NT2/D1 (cell line): ENCODE measurements around the gene EPB41.

Experiments used
- DNase-seq: peaks from one replicate; pipeline ENCODE4 v3.0.0-alpha.2; 2011; ENCODE audit warnings: low read depth, low spot score
- H3K27me3 ChIP-seq: 2 replicates; pipeline ENCODE4 v1.6.0; 2011; ENCODE audit warnings: mild to moderate bottlenecking; ENCODE audit not compliant: insufficient read length, insufficient read depth
- H3K36me3 ChIP-seq: 2 replicates; pipeline ENCODE4 v1.6.1; 2011; ENCODE audit warnings: mild to moderate bottlenecking, low read length, mixed read lengths; ENCODE audit not compliant: insufficient read depth, insufficient read length
- H3K4me1 ChIP-seq: 2 replicates; pipeline ENCODE4 v1.5.1; 2011; ENCODE audit not compliant: insufficient read depth, insufficient read length
- H3K4me3 ChIP-seq: 2 replicates; pipeline ENCODE4 v1.5.1; 2011; ENCODE audit warnings: low read depth; ENCODE audit not compliant: insufficient read length
- H3K9ac ChIP-seq: 2 replicates; pipeline ENCODE4 v1.6.0; 2011; ENCODE audit warnings: low read depth; ENCODE audit not compliant: insufficient read length
- H3K9me3 ChIP-seq: 2 replicates; pipeline ENCODE4 v1.5.1; 2011; ENCODE audit warnings: mild to moderate bottlenecking, low read length; ENCODE audit not compliant: insufficient read depth
- SUZ12 ChIP-seq: IDR thresholded peaks from 2 replicates; pipeline ENCODE4 v1.6.1; 2011; ENCODE audit not compliant: insufficient read length, insufficient read depth; ENCODE audit errors: extremely low read depth
- YY1 ChIP-seq: IDR thresholded peaks from 2 replicates; pipeline ENCODE4 v1.6.1; 2011; ENCODE audit not compliant: insufficient read length, insufficient read depth
- ZNF274 ChIP-seq: IDR thresholded peaks from 2 replicates; pipeline ENCODE4 v1.6.1; 2011; ENCODE audit warnings: mild to moderate bottlenecking, low read depth, low read length

Gene EPB41

GRCh38 chr1:28971980-28972771, 57.8 kb downstream of the EPB41 start:
- no peak overlapping the region for H3K9ac ChIP-seq
- H3K27me3 ChIP-seq: no peaks in the 10 kb centered on the region
- H3K4me1 ChIP-seq: no peaks in the 10 kb centered on the region
- TF ChIP-seq YY1: no peak
- no peak for TF ChIP-seq ZNF274
- no peak for TF ChIP-seq SUZ12
- no peak for DNase-seq
- H3K4me3 ChIP-seq: no peak overlapping the region
- no peaks in the 10 kb centered on the region for H3K36me3 ChIP-seq
- no peaks in the 10 kb centered on the region for H3K9me3 ChIP-seq

DNA sequence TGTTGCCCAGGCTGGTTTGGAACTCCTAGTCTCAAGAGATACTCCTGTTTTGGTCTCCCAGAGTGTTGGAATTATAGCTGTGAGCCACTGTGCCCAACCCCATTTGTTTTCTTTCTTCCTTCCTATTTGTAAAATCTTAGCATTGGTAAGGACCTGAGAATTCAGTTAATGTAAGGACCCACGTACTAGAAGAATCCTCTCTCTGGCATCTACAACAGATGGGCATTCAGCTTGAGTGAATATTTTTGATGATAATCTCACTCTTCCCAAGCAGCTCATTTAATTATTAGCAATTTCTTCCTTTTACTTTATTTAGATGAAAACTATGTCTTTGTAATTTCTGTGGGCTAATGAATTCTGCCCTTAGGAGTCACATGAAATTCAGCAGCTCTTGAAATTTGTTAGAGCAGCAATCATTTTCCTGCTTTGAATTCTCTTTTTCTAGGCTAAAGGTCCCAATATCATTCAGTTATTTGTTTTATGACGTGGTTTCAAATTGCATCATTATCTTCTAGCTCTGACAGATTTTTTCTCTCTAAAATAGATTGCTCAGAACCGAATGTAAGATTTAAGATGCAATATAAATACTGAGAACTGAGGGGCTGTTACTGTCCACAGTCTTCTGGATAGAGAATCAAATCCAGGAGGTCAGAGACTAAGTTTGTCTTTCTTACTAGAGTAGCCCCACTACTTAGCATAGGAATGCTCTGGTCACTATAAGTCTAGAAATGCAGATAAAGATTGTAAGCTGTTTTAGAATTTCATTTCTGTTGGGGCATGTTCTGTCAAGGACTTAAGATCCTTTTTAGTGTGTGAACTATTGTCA, 59.4 kb downstream of the EPB41 start:
- Histone ChIP-seq H3K36me3 (no peaks in the 10 kb centered on the region), H3K9me3 (no peaks in the 10 kb centered on the region), H3K27me3 (no peaks in the 10 kb centered on the region), H3K4me1 (no peaks in the 10 kb centered on the region), H3K4me3 (no peak overlapping the region), H3K9ac (no peak overlapping the region)
- DNase-seq: no peak
- no peak for TF ChIP-seq ZNF274
- TF ChIP-seq YY1: no peak
- no peak for TF ChIP-seq SUZ12

DNA sequence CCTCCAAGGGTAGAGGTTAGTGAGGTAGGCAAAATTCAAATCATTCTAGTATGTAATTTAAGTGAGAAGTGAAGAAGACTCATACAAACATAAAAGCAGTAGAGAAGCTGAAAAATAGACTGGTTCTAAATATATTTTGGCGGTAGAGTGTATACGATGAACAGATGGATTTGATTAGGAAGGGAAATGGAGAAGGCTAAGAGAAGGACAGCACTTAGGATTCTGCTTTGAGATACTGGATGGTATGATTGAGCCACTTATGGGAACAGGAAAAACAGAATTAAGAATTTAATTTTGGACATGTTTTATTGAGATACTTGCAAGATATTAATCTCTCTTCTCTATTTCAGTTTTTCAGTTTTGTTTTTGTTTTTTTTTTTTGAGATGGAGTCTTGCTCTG, 60.1 kb downstream of the EPB41 start:
- no peaks in the 10 kb centered on the region for H3K27me3 ChIP-seq
- no peaks in the 10 kb centered on the region for H3K9me3 ChIP-seq
- no peak for TF ChIP-seq SUZ12
- no peaks in the 10 kb centered on the region for H3K36me3 ChIP-seq
- DNase-seq: no peak
- H3K4me3 ChIP-seq: no peak overlapping the region
- H3K9ac ChIP-seq: no peak overlapping the region
- no peaks in the 10 kb centered on the region for H3K4me1 ChIP-seq

- Histone ChIP-seq H3K4me3 (no peak overlapping the region), H3K9ac (no peak overlapping the region), H3K27me3 (no peaks in the 10 kb centered on the region), H3K4me1 (no peaks in the 10 kb centered on the region), H3K9me3 (no peaks in the 10 kb centered on the region), H3K36me3 (no peaks in the 10 kb centered on the region)
- no peak for DNase-seq
- TF ChIP-seq SUZ12: no peak
- TF ChIP-seq ZNF274: no peak
- TF ChIP-seq YY1: no peak
Observed at GRCh38 chr1:28976248-28976647, 61.9 kb downstream of the EPB41 start.

DNA sequence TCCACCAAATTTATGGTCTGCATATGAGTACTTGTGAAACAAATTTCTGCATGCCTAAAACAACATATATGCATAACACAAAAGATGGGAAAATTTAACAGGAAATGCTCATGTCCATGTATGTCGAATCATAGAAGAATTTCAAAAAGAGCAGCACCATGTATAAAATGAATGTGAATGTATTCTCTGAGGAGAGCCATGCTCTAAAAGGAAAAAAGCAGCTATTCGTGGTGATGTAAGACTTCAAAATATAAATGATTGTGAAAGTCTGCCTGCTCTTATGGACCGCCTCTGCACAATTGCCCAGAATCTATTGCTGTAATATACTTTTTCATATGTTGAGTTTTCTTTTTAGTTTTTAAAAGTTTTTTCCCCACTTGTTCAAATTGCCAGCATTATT, 66.8 kb downstream of the EPB41 start:
- Histone ChIP-seq H3K9ac (no peak overlapping the region), H3K9me3 (peaks cover 12% of the 10 kb centered on the region), H3K4me3 (no peak overlapping the region), H3K27me3 (no peaks in the 10 kb centered on the region), H3K4me1 (no peaks in the 10 kb centered on the region), H3K36me3 (no peaks in the 10 kb centered on the region)
- no peak for DNase-seq
- no peak for TF ChIP-seq SUZ12
- no peak for TF ChIP-seq YY1
- TF ChIP-seq ZNF274: no peak

GRCh38 chr1:28982198-28982597, 67.8 kb downstream of the EPB41 start:
- no peak overlapping the region for H3K4me3 ChIP-seq
- no peaks in the 10 kb centered on the region for H3K27me3 ChIP-seq
- no peak for DNase-seq
- no peaks in the 10 kb centered on the region for H3K36me3 ChIP-seq
- TF ChIP-seq ZNF274: no peak
- no peak for TF ChIP-seq YY1
- no peak for TF ChIP-seq SUZ12
- H3K4me1 ChIP-seq: no peaks in the 10 kb centered on the region
- H3K9ac ChIP-seq: no peak overlapping the region
- peaks cover 12% of the 10 kb centered on the region for H3K9me3 ChIP-seq

DNA sequence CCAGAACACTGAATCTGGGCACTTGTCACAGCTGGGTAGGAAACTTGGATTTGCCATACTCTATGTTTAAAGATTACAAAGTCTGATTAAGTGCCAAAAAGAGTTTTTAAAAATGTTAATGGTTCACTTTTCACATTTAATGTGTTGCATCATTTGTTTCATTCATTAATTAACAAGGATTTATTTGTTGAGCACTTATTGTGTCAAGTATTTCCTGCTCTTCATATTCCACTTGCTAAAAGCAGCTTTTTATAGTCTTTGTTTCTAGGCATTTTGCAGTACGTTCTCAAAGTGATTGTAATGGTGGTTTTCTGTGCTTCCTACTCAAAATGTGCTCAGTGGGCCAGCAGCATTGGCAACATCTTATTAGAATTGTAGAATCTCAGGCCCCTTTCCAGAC, 68.7 kb downstream of the EPB41 start:
- DNase-seq: no peak
- TF ChIP-seq ZNF274: no peak
- no peak for TF ChIP-seq SUZ12
- TF ChIP-seq YY1: no peak
- Histone ChIP-seq H3K36me3 (no peaks in the 10 kb centered on the region), H3K27me3 (no peaks in the 10 kb centered on the region), H3K4me3 (no peak overlapping the region), H3K4me1 (no peaks in the 10 kb centered on the region), H3K9me3 (peaks cover 12% of the 10 kb centered on the region), H3K9ac (no peak overlapping the region)
